PFSK-1 (cell line): ENCODE data around the gene RIPOR1.

Experiments used
- FOXP2 ChIP-seq: optimal IDR thresholded peaks from 2 replicates; pipeline ENCODE3; 2011; ENCODE audit warnings: borderline replicate concordance, control low read depth, inconsistent platforms; ENCODE audit not compliant: insufficient read depth; ENCODE audit errors: extremely low read length, extremely low read depth
- POLR2AphosphoS5 ChIP-seq: IDR thresholded peaks from 2 replicates; pipeline ENCODE4 v1.6.1; 2012; ENCODE audit warnings: low read depth, mild to moderate bottlenecking, control low read depth, low read length, moderate library complexity
- REST ChIP-seq, 2 experiments: IDR thresholded peaks; 2 replicates each; pipeline versions ENCODE4 v1.6.1 to v1.8.0; 2011 to 2012; ENCODE audit warnings: low read depth in 2 of 2, low read length in 2 of 2, control low read depth in 1 of 2, inconsistent platforms in 1 of 2, mild to moderate bottlenecking in 1 of 2, moderate library complexity in 1 of 2; ENCODE audit not compliant: insufficient read depth in 1 of 2
- SIN3A ChIP-seq: IDR thresholded peaks from 2 replicates; pipeline ENCODE4 v1.6.1; 2012; ENCODE audit warnings: mild to moderate bottlenecking, low read length, moderate library complexity, borderline replicate concordance; ENCODE audit not compliant: insufficient read depth
- TAF1 ChIP-seq: IDR thresholded peaks from 2 replicates; pipeline ENCODE4 v1.6.1; 2012; ENCODE audit warnings: low read length, control low read depth, borderline replicate concordance; ENCODE audit not compliant: insufficient read depth

Gene RIPOR1

GRCh38 chr16:67533024-67533560, 4.5 kb downstream of the RIPOR1 start:
- no peak for TF ChIP-seq POLR2AphosphoS5
- TF ChIP-seq SIN3A, result no peak
- no peak for TF ChIP-seq TAF1
- no peak for TF ChIP-seq FOXP2
- no peak for TF ChIP-seq REST (IDR thresholded peaks at IDR 0.05; ENCODE audit: insufficient read depth in 1 of 2, low read depth in 2 of 2, low read length in 2 of 2)

GRCh38 chr16:67534431-67534830, 5.8 kb downstream of the RIPOR1 start:
- TF ChIP-seq REST (IDR thresholded peaks at IDR 0.05; ENCODE audit: insufficient read depth in 1 of 2, low read depth in 2 of 2, low read length in 2 of 2) (no peak), POLR2AphosphoS5 (no peak), SIN3A (no peak)

- TF ChIP-seq FOXP2 (no peak), SIN3A (no peak), REST (IDR thresholded peaks at IDR 0.05; ENCODE audit: insufficient read depth in 1 of 2, low read depth in 2 of 2, low read length in 2 of 2) (no peak), TAF1 (no peak), POLR2AphosphoS5 (no peak)
These were observed 6.6 kb downstream of the RIPOR1 start for GRCh38 chr16:67535201-67535600.

- TF ChIP-seq REST (IDR thresholded peaks at IDR 0.05; ENCODE audit: insufficient read depth in 1 of 2, low read depth in 2 of 2, low read length in 2 of 2), result no peak
- peak; percentile 20; the same call in 1 of the 2 replicates for TF ChIP-seq POLR2AphosphoS5
These were observed 8.6 kb downstream of the RIPOR1 start for GRCh38 chr16:67537270-67537635.

- TF ChIP-seq SIN3A (peak; percentile 77; the same call in 1 of the 2 replicates), POLR2AphosphoS5 (0 out of 2 replicates have a peak, but pooled peaks have one; percentile 36), FOXP2 (peak; percentile 62), REST (IDR thresholded peaks at IDR 0.05; ENCODE audit: insufficient read depth in 1 of 2, low read depth in 2 of 2, low read length in 2 of 2) (no peak)
These were observed 9.3 kb downstream of the RIPOR1 start for GRCh38 chr16:67537636-67538591.
